ENCODE data around the gene CDKN2AIPNL. TPM values are rescaled to one million over a fixed set of nuclear protein-coding genes. Genes with fewer than 3 reads are reported as not detected.

Gene CDKN2AIPNL
- total RNA-seq, 1 donor from 2014 or later = 29.0 TPM

DNA sequence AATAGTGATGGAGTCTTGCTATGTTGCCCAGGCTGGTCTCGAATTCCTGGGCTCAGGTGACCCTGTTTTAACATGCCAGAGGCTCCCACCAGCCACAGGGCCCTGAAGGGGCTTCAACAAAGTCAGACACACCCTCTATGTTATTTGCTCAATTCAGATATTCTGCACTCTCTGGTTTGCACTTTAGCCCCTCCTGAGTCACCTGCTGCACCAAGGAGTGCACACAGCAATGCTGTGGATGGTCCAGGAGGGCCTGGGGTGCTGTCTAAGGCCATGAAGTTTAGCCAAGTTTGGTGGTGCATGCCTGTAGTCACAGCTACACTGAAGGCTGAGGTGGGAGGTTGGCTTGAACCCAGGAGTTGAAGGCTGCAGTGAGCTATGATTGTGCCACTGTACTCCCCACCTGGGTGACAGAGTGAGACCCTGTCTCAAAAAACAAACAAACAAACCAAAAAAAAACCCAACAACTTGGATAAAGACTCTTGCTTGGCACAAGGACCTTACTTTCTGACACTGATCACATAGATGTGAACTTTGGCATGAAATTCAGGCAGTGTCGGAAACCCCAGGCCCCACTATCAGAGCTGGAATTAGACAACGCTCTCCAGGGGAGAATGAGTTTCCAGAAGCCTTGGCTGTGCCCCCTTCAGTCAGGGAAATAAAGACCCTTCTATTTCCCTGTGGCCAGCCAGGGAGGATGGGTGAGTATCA, 39.7 kb upstream of the CDKN2AIPNL start:
- H3K36me3 Mint-ChIP-seq (ENCODE audit: insufficient read depth) = no peaks in the 10 kb centered on the region
- peaks cover 10% of the 10 kb centered on the region for H3K4me1 Mint-ChIP-seq (ENCODE audit: low read depth)
- H3K9me3 Mint-ChIP-seq (ENCODE audit: low read depth) = no peaks in the 10 kb centered on the region
- H3K27ac Mint-ChIP-seq = no peak overlapping the region
- peaks cover 3% of the 10 kb centered on the region for H3K27me3 Mint-ChIP-seq
- DNase-seq (ENCODE audit: low spot score, unreplicated experiment) = no peak
- no peak overlapping the region for H3K4me3 Mint-ChIP-seq (ENCODE audit: low read depth)
- TF ChIP-seq, protein P1, sequence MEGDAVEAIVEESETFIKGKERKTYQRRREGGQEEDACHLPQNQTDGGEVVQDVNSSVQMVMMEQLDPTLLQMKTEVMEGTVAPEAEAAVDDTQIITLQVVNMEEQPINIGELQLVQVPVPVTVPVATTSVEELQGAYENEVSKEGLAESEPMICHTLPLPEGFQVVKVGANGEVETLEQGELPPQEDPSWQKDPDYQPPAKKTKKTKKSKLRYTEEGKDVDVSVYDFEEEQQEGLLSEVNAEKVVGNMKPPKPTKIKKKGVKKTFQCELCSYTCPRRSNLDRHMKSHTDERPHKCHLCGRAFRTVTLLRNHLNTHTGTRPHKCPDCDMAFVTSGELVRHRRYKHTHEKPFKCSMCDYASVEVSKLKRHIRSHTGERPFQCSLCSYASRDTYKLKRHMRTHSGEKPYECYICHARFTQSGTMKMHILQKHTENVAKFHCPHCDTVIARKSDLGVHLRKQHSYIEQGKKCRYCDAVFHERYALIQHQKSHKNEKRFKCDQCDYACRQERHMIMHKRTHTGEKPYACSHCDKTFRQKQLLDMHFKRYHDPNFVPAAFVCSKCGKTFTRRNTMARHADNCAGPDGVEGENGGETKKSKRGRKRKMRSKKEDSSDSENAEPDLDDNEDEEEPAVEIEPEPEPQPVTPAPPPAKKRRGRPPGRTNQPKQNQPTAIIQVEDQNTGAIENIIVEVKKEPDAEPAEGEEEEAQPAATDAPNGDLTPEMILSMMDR (IDR thresholded peaks at IDR 0.05; ENCODE audit: unreplicated experiment) = no peak

DNA sequence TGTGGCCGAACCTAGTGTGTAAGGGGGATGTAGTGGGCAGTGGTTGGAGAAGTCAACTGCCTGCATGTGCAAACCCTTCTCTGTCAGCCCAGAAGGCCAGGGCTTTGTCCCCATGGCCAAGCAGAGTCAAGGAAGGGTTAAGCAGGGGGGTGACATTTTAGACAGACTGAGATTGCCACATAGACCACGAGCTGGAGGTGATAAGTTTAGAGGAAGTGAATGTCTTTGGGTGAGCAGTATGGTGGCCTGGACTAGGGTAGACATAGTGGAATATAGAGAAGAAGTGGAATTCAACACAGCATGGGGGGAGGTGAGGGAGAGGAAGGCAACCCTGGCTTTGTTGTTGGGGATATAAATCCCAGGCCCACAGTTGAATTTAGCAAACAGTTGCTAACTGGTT, 38.7 kb upstream of the CDKN2AIPNL start:
- no peak for DNase-seq (ENCODE audit: low spot score, unreplicated experiment)
- H3K27me3 Mint-ChIP-seq = peaks cover 3% of the 10 kb centered on the region
- no peaks in the 10 kb centered on the region for H3K9me3 Mint-ChIP-seq (ENCODE audit: low read depth)
- H3K27ac Mint-ChIP-seq = no peak overlapping the region
- peaks cover 10% of the 10 kb centered on the region for H3K4me1 Mint-ChIP-seq (ENCODE audit: low read depth)
- no peak overlapping the region for H3K4me3 Mint-ChIP-seq (ENCODE audit: low read depth)
- H3K36me3 Mint-ChIP-seq (ENCODE audit: insufficient read depth) = no peaks in the 10 kb centered on the region
- TF ChIP-seq, protein P1 (IDR thresholded peaks at IDR 0.05; ENCODE audit: unreplicated experiment) = no peak

DNA sequence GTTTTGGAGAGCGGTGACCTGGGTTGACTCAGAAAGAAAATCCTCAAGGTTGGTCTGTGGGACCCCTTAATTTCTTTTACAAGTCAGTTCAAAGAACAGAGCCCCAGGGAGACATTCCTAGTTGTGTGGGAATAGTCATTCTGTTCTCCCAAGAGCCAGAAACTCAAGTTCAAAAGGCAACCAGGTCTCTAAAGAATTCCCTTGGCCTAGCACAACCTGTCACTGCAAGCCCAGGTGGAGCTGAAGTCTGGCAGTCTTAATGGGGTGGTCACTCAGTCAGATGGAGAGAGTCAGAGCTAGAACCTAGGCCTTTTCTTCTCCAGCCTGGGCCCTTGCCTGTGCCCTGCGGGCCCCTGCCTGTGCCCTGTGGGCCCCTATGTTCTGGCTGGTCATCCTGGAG, 37.5 kb upstream of the CDKN2AIPNL start:
- H3K27ac Mint-ChIP-seq = no peak overlapping the region
- H3K4me1 Mint-ChIP-seq (ENCODE audit: low read depth) = peaks cover 10% of the 10 kb centered on the region
- TF ChIP-seq, protein P1 (IDR thresholded peaks at IDR 0.05; ENCODE audit: unreplicated experiment) = no peak
- no peaks in the 10 kb centered on the region for H3K27me3 Mint-ChIP-seq
- no peak for DNase-seq (ENCODE audit: low spot score, unreplicated experiment)
- H3K9me3 Mint-ChIP-seq (ENCODE audit: low read depth) = no peaks in the 10 kb centered on the region
- H3K36me3 Mint-ChIP-seq (ENCODE audit: insufficient read depth) = no peaks in the 10 kb centered on the region
- H3K4me3 Mint-ChIP-seq (ENCODE audit: low read depth) = no peak overlapping the region

DNA sequence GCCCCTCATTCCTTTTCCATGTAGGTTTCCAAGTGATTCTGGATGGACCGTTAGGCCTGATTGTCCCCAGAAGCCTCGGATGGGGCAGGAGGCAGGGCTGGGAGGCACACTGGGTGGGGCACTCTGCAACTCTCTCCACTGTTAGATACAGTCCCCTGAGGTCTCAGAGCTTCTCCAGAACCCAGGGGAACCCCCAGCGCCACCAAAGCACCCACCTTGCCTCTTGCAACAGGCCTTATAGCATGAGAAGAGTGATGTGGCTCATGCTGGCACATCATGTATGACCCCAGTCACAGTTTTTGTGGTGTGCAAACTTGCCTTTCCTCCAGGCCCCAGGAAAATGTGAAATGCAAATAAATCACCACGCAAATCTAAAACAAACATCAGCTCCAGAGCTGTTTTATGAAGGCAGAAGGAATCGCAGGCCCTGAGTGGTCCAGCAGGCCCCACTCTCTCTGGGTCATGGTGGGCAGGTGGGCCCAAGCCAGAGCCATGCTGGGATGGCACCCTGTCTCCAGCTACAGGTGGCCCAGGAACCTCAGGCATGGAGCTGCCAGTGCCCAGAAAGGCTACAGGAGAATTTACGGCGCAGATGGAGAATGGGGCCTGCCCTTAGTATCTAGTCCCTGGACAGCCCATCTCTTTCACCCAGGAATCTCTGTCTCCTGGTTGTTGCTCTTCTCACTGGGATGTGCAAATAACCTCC, 36.3 kb upstream of the CDKN2AIPNL start:
- Mint-ChIP-seq H3K9me3 (ENCODE audit: low read depth) (no peaks in the 10 kb centered on the region), H3K4me1 (ENCODE audit: low read depth) (peaks cover 10% of the 10 kb centered on the region), H3K27ac (no peak overlapping the region), H3K36me3 (ENCODE audit: insufficient read depth) (no peaks in the 10 kb centered on the region), H3K27me3 (no peaks in the 10 kb centered on the region), H3K4me3 (ENCODE audit: low read depth) (no peak overlapping the region)
- TF ChIP-seq, protein P1 (IDR thresholded peaks at IDR 0.05; ENCODE audit: unreplicated experiment) = no peak
- no peak for DNase-seq (ENCODE audit: low spot score, unreplicated experiment)

DNA sequence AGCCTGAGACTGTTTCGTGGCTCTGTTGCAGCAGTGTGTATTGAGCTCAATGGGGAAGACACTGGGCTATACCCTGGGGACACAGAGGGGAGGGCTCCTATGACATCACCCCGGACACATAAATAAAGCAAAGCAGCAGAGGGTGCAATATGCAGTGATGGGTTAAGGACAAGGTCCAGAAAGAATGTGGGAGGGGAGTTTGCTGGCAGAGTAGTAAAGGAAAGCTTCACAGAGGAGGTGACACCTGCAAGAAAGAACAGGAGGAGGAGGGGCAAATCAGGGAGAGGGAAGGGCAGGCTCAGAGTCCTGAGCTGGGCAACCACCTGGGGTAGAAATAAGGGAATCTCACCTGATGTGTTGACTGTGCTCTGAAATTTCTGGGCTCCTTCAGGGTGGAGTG, 35.3 kb upstream of the CDKN2AIPNL start:
- Mint-ChIP-seq H3K9me3 (ENCODE audit: low read depth) (no peaks in the 10 kb centered on the region), H3K27ac (peak overlapping the region; percentile 49), H3K4me1 (ENCODE audit: low read depth) (peaks cover 10% of the 10 kb centered on the region), H3K27me3 (no peaks in the 10 kb centered on the region), H3K36me3 (ENCODE audit: insufficient read depth) (no peaks in the 10 kb centered on the region), H3K4me3 (ENCODE audit: low read depth) (no peak overlapping the region)
- TF ChIP-seq, protein P1 (IDR thresholded peaks at IDR 0.05; ENCODE audit: unreplicated experiment) = no peak
- DNase-seq (ENCODE audit: low spot score, unreplicated experiment) = no peak
